HAP-1 (cell line): ENCODE measurements around the gene CAVIN1.
"Not testable (repeated sequence)": the region's sequence is repeated elsewhere in the genome, so short reads cannot be mapped to it uniquely, and the experiment has no call there.

Experiments
- DNase-seq, 2 experiments: peaks; one replicate each; pipeline ENCODE4 v3.0.0-alpha.2; 2016 to 2020; ENCODE audit warnings: low spot score in 2 of 2
- H3K27me3 ChIP-seq: fragments of 250-450 bp; sonication (Bioruptor Pico); 2 replicates; pipeline ENCODE4 v1.5.1; 2020; ENCODE audit warnings: low read depth, mild to moderate bottlenecking, moderate library complexity
- H3K36me3 ChIP-seq: fragments of 250-450 bp; sonication (Bioruptor Pico); replicated peaks from 2 replicates; pipeline ENCODE4 v1.5.1; 2020; ENCODE audit warnings: mild to moderate bottlenecking
- H3K4me1 ChIP-seq: fragments of 250-450 bp; sonication (Bioruptor Pico); 2 replicates; pipeline ENCODE4 v1.5.1; 2020; ENCODE audit warnings: mild to moderate bottlenecking
- H3K4me3 ChIP-seq: fragments of 250-450 bp; sonication (Bioruptor Pico); 2 replicates; pipeline ENCODE4 v1.5.1; 2020; ENCODE audit warnings: mild to moderate bottlenecking, moderate library complexity
- H3K9me3 ChIP-seq: fragments of 250-450 bp; sonication (Bioruptor Pico); 2 replicates; pipeline ENCODE4 v1.5.1; 2020; ENCODE audit warnings: mild to moderate bottlenecking, moderate library complexity
- in situ Hi-C: fragments of 300-500 bp; cut with MboI; formaldehyde crosslinking; loops from 3 replicates; pipeline ENCODE4 v1.14.3; 2020; ENCODE audit warnings: low sequenced_read_pairs, inconsistent platforms, mixed read lengths

The CAVIN1 gene

DNA sequence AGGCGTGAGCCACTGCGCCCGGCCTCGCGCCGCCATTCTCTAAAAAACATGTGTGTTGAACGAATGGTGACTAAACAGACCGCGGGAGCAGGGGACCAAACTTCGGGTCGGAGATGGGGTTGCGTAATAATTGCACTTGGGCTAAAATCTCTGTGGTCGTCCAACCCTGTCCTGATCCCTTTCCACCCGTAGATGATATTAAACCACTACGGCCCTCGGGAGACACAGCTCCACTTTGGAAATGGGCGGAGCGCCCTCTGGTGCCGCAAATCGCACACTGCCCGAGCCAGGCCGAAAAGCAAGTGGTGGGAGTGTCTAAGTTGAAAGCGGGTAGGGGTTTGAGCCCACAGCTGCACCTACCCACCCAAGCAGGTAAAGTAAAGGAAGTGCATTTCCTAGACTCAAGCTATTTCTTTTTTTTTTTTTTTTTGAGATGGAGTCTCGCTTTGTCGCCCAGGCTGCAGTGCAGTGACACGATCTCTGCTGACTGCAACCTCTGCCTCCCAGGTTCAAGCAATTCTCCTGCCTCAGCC is 17.0 kb downstream of the CAVIN1 start:
- no peak overlapping the region for H3K4me3 ChIP-seq

DNA sequence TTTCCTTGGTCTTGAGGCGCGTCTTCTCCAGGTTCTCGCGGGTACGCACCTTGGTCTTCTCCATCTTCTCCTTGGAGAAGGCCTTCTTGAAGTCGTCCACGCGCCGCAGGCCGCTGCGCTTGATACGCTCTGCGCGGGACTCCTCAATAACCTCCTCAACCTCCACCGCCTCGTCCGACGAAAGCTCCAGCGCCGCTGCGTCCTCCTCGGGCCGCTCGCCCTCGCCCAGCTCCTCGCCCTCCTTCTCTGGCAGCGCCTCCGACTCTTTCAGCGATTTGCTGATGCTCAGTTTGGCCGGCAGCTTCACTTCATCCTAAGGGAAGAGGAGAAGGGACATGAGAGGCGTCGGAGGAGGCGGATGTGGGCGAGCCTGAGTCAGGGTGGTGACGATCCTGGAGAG is 18.0 kb downstream of the CAVIN1 start:
- H3K4me3 ChIP-seq = no peak overlapping the region
- H3K4me1 ChIP-seq = peaks cover 14% of the 10 kb centered on the region
- no peak for DNase-seq
- no peaks in the 10 kb centered on the region for H3K27me3 ChIP-seq
- no peaks in the 10 kb centered on the region for H3K9me3 ChIP-seq
- in situ Hi-C loops = loop anchor here (5.0 kb wide), 1 partner anchor 83 kb away; no protein-coding TSS in a partner anchor
- H3K36me3 ChIP-seq = peaks cover 13% of the 10 kb centered on the region; the same call in 1 of the 2 replicates

More for the DNA sequence above, 17.0 kb downstream of the CAVIN1 start:
- Histone ChIP-seq H3K4me1 (peaks cover 10% of the 10 kb centered on the region), H3K9me3 (no peaks in the 10 kb centered on the region), H3K36me3 (peaks cover 13% of the 10 kb centered on the region; the same call in 1 of the 2 replicates), H3K27me3 (no peaks in the 10 kb centered on the region)
- DNase-seq = peak; percentile 75 to 91
- in situ Hi-C loops = loop anchor here (5.0 kb wide), 1 partner anchor 84 kb away; no protein-coding TSS in a partner anchor

DNA sequence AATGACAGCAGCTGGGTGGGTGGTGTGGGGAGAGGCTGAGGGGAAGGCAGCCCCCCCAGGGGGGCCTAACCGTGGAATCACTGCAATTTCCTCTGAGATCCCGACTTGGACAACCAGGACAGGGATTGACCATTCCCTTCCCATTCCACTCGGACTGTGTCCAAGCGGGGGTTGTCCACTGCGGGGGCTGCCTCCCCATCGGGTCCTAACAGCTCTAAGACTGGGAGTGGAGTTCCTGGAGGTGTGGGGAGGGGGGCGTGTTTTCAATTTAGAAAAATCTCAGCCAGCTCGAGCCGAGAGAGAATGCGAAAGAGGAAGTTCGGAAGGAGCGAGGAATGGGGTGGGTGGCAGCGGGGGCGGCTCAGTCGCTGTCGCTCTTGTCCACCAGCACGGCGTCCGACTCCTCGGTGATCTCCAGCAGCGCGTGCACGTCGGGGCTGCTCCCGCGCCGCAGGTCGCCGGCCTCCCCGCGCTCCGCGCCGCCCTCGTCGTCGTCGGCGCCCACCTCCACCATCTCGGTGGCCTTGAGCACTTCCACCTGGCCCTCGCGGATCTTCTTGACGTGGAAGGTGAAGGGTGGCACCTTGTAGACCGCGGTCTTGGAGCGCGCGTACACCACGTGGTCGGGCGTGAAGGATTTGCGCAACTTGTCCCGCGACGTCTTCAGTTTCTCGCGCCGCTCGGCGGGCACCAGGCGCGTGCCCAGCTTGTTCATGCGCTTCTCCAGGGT is 18.6 kb downstream of the CAVIN1 start:
- peaks cover 20% of the 10 kb centered on the region for H3K4me1 ChIP-seq
- H3K27me3 ChIP-seq = no peaks in the 10 kb centered on the region
- H3K36me3 ChIP-seq = peaks cover 13% of the 10 kb centered on the region; the same call in 1 of the 2 replicates
- no peak for DNase-seq
- in situ Hi-C loops = loop anchor here (5.0 kb wide), 1 partner anchor 82 kb away; no protein-coding TSS in a partner anchor
- H3K9me3 ChIP-seq = no peaks in the 10 kb centered on the region
- H3K4me3 ChIP-seq = no peak overlapping the region

DNA sequence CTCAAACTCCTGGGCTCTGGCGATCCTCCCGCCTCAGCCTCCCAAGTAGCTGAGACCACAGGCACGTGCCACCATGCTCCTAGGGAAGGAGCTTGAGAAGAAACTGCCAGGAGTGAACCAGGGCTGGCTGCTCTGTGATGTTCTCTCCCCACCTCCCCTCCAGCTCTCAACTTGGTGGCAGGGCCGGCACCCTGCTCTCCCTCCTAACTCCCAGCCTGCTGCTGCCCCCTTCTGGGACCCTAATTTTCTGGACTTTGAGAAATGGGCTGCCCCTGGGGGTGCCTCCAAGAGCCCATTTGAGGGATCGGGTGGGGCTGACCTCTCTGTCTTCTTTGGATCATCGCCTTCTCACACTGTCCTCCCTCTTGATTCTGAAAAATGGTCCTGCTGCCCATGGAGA is 19.9 kb downstream of the CAVIN1 start:
- Histone ChIP-seq H3K9me3 (no peaks in the 10 kb centered on the region), H3K4me1 (peaks cover 22% of the 10 kb centered on the region), H3K27me3 (no peaks in the 10 kb centered on the region), H3K4me3 (no peak overlapping the region), H3K36me3 (peaks cover 13% of the 10 kb centered on the region; the same call in 1 of the 2 replicates)
- peak in 1 of 2 experiments; percentile 60 for DNase-seq
- in situ Hi-C loops = no loop called here

DNA sequence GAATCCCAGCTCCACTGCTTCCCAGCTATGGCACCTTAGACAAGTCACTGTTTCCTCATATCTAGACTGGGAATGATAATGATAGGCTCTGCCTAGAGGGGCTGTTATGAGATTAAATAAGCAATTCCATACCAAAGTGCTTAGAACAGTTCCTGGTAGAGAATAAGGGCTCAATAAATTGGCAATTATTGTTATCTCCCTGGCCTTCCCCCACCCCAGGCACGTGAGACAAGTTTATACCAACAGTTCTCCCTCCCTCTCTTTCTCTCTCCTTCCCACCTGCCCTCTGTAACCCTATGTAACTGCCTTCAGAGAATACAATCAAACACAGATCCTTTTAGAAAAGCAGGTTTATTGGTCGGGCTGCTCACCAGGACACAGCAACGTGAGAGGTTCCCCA is 20.9 kb downstream of the CAVIN1 start:
- in situ Hi-C loops = no loop called here
- H3K4me3 ChIP-seq = no peak overlapping the region
- no peak for DNase-seq
- peaks cover 22% of the 10 kb centered on the region for H3K4me1 ChIP-seq
- no peaks in the 10 kb centered on the region for H3K27me3 ChIP-seq
- no peaks in the 10 kb centered on the region for H3K9me3 ChIP-seq
- H3K36me3 ChIP-seq = peaks cover 13% of the 10 kb centered on the region; the same call in 1 of the 2 replicates

DNA sequence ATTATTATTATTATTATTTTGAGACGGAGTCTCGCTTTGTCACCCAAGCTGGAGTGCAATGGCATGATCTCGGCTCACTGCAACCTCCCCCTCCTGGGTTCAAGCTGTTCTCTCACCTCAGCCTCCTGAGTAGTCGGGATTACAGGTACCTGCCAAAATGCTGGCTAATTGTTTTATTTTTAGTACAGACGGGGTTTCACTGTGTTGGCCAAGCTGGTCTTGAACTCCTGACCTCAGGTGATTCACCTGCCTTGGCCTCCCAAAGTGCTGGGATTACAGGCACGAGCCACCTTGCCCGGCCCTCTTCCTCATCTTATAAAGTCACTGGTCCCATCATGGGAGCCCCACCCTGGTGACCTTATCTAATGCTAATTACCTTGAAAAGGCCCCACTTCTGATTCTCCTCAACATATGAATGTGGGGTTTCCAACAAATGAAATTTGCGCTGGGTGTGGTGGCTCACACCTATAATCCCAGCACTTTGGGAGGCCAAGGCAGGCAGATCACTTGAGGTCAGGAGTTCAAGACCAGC is 22.1 kb downstream of the CAVIN1 start:
- in situ Hi-C loops, H3K4me3 ChIP-seq: not testable (repeated sequence)

DNA sequence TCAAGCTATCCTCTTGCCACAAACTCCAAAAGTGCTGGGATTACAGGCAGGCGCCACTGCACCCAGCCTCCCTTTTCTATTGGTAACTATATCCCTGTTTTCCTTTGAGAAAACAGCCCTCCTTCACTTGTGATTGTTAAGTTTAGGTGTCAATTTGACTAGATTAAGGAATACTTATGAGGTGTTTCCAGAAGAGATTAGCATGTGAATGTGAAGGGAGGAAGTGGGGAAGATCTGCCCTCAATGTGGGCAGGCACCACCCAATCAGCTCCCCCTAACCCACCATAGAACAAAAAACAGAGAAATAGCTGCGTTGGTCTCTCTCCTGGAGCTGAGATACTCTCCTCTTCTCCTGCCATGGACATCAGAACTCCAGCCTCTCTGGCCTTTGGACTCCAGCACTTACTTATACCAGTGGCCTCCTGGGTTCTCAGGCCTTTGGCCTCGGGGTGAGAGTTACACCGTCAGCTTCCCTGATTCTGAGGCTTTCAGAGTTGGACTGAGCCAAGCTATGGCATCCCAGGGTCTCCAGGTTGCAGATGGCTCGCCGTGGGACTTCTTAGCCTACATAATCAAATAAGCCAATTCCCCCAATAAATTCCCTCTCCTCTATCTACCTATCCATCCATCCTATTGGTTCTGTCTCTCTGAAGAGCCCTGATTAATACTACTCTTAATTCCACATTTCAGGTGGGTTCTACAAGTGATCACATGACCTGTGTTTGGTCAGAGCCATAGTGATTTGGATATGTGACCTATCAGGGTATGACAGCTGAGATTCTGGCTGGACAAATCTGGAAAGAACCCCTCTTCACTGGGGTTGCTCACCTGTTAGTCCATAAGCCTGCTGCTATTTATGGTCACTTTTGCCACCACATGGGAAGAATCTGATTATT is 22.9 kb downstream of the CAVIN1 start:
- no peak overlapping the region for H3K4me3 ChIP-seq
- peaks cover 13% of the 10 kb centered on the region; the same call in 1 of the 2 replicates for H3K36me3 ChIP-seq
- no peaks in the 10 kb centered on the region for H3K27me3 ChIP-seq
- no peaks in the 10 kb centered on the region for H3K9me3 ChIP-seq
- peak; percentile 55 to 82 for DNase-seq
- in situ Hi-C loops = no loop called here
- peaks cover 22% of the 10 kb centered on the region for H3K4me1 ChIP-seq

More for the DNA sequence above, 22.1 kb downstream of the CAVIN1 start:
- Histone ChIP-seq H3K4me1 (peaks cover 22% of the 10 kb centered on the region), H3K36me3 (peaks cover 13% of the 10 kb centered on the region; the same call in 1 of the 2 replicates)
- H3K9me3 ChIP-seq, DNase-seq, H3K27me3 ChIP-seq: not testable (repeated sequence)

DNA sequence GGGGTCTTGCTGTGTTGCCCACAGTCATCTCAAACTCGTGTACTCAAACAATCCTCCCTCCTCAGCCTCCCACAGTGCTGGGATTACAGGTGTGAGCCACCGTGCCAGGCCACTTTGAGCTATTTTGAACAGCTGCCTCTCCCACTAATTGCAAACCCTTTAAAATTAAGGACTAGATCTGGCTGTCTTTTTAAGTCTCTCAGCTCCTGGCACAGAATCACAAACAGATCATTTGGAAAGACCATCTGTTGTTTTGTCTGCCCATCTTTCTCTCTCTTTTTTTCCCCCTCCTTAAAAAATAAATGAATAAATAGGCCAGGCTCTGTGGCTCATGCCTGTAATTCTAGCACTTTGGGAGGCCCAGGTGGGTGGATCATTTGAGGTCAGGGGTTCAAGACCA is 23.9 kb downstream of the CAVIN1 start:
- no peaks in the 10 kb centered on the region for H3K27me3 ChIP-seq
- no peaks in the 10 kb centered on the region for H3K9me3 ChIP-seq
- in situ Hi-C loops = no loop called here
- peaks cover 11% of the 10 kb centered on the region; the same call in 1 of the 2 replicates for H3K36me3 ChIP-seq
- no peak overlapping the region for H3K4me3 ChIP-seq
- peaks cover 22% of the 10 kb centered on the region for H3K4me1 ChIP-seq
- DNase-seq = no peak

DNA sequence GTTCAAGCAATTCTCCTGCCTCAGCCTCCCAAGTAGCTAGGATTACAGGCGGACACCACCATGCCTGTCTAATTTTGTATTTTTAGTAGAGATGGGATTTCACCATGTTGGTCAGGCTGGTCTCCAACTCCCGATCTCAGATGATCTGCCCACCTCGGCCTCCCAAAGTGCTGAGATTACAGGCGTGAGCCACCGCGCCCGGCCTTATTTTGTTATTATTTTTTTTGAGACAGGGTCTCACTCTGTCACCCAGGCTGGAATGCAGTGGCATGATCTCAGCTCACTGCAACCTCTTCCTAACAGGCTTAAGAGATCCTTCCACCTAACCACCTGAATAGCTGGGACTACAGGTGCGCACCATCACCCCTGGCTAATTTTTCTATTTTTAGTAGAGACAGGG is 27.5 kb downstream of the CAVIN1 start:
- DNase-seq, H3K9me3 ChIP-seq, in situ Hi-C loops, H3K36me3 ChIP-seq, H3K4me3 ChIP-seq, H3K27me3 ChIP-seq: not testable (repeated sequence)
- H3K4me1 ChIP-seq = peaks cover 12% of the 10 kb centered on the region

DNA sequence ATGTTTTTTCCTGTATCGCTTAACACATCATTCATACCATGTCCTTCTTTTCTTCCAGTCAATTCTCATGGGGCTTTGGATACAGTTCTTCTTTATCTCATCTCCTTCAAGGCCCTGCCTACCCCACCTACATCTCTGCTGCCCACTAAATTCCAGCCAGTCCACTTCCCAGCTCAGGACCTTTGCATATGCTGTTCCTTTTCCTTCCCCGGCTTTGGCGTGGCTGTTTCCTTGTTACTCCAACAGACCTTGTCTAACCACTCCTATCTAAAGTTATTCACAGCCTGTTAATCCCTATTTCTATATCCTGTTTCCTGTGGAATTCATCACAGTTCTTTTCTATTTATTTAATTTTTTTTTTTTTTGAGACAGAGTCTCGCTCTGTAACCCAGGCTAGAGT is 28.2 kb downstream of the CAVIN1 start:
- Histone ChIP-seq H3K27me3 (no peaks in the 10 kb centered on the region), H3K4me1 (peaks cover 5% of the 10 kb centered on the region), H3K9me3 (no peaks in the 10 kb centered on the region), H3K36me3 (no peaks in the 10 kb centered on the region), H3K4me3 (no peak overlapping the region)
- no peak for DNase-seq
- in situ Hi-C loops = no loop called here

DNA sequence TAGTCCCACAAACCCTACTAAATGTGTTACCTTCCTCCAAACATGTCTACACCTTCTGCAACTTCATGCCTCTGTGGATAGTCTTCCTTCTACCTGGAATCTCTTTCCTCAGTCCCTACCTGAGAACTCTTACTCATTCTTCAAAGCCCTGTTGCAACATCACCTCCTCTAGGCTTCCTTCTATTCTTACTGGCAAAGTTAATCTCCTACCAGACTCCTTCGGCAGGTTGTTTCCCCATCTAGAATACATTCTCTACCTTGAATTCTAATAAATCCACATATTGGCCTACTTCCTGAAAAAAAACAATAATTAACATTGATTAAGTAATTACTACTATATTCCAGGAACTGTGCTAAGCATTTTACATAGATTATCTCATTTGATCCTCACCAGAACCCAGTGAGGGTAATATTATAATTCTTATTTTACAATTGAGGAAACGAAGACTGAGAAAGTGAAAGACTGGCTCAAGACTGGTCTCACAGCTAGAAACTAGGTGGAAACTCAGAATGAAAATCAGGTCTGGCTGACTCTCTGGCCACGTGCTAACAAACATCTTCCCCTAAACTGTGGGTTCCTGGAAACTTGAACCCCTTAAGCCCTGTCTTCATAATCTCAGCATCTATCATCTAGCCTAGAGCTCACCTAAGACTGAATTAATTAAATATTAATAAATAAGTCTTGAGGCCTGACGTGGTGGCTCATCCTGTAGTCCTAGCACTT is 30.2 kb downstream of the CAVIN1 start:
- Histone ChIP-seq H3K27me3 (no peaks in the 10 kb centered on the region), H3K9me3 (no peaks in the 10 kb centered on the region), H3K36me3 (no peaks in the 10 kb centered on the region), H3K4me1 (peaks cover 8% of the 10 kb centered on the region), H3K4me3 (no peak overlapping the region)
- in situ Hi-C loops = no loop called here
- DNase-seq = no peak

DNA sequence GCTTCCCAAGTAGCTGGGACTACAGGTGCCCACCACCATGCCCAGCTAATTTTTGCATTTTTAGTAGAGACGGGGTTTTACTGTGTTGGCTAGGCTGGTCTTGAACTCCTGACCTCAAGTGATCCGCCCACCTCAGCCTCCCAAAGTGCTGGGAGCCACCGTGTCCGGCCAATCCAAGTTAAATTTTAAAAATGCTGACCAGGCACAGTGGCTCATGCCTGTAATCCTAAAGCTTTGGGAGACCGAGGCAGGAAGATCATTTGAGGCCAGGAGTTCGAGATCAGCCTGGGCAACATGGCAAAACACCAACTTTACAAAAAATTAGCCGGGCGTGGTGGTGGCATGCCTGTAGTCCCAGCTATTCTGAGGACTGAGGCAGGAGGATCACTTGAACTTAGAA is 31.6 kb downstream of the CAVIN1 start:
- H3K27me3 ChIP-seq, H3K9me3 ChIP-seq, in situ Hi-C loops, H3K4me3 ChIP-seq, DNase-seq, H3K36me3 ChIP-seq: not testable (repeated sequence)
- peaks cover 16% of the 10 kb centered on the region for H3K4me1 ChIP-seq

DNA sequence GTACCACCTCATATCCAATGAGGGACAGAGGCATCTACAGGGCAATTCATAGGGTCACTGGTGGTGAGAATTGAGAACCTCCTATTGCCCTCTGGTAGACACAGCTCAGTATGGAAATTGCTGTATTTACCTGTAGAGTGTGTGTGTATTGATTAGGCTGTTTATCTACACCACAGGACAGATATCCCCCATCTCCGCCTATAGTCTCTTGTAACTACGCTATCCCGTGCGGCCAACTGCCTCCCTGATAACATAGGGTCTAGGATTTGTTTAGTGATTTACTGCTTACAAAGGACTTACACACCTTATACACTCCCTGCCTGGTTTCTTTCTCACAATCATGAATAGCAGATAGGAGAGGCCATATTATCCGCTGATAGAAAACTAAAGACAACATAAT is 33.2 kb downstream of the CAVIN1 start:
- peaks cover 16% of the 10 kb centered on the region for H3K4me1 ChIP-seq
- in situ Hi-C loops = no loop called here
- H3K9me3 ChIP-seq = no peaks in the 10 kb centered on the region
- no peak overlapping the region for H3K4me3 ChIP-seq
- no peaks in the 10 kb centered on the region for H3K36me3 ChIP-seq
- DNase-seq = no peak
- H3K27me3 ChIP-seq = no peaks in the 10 kb centered on the region
